ENCODE results near the gene NLRP4. TPM values are rescaled to one million over a fixed set of nuclear protein-coding genes. Genes with fewer than 3 reads are reported as not detected.

The NLRP4 gene, protein sequence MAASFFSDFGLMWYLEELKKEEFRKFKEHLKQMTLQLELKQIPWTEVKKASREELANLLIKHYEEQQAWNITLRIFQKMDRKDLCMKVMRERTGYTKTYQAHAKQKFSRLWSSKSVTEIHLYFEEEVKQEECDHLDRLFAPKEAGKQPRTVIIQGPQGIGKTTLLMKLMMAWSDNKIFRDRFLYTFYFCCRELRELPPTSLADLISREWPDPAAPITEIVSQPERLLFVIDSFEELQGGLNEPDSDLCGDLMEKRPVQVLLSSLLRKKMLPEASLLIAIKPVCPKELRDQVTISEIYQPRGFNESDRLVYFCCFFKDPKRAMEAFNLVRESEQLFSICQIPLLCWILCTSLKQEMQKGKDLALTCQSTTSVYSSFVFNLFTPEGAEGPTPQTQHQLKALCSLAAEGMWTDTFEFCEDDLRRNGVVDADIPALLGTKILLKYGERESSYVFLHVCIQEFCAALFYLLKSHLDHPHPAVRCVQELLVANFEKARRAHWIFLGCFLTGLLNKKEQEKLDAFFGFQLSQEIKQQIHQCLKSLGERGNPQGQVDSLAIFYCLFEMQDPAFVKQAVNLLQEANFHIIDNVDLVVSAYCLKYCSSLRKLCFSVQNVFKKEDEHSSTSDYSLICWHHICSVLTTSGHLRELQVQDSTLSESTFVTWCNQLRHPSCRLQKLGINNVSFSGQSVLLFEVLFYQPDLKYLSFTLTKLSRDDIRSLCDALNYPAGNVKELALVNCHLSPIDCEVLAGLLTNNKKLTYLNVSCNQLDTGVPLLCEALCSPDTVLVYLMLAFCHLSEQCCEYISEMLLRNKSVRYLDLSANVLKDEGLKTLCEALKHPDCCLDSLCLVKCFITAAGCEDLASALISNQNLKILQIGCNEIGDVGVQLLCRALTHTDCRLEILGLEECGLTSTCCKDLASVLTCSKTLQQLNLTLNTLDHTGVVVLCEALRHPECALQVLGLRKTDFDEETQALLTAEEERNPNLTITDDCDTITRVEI
- not detected in 2 replicates for total RNA-seq (2021; fragmentation: NEBNext Ultra II Directional; extraction: Animal tissue kit (Norgen Biotek cat#: 25700))
- not detected in 2 replicates for polyA plus RNA-seq (2011; rRNA removed)
- polyA plus RNA-seq (2011; cell fraction: cytosol; rRNA removed) = not detected
- polyA plus RNA-seq (2011; cell fraction: nucleus; rRNA removed) = not detected
- not detected in 4 replicates for polyA plus RNA-seq (2012, experiment 1 of 2)
- polyA plus RNA-seq (2012, experiment 2 of 2) = not detected
- not detected for polyA plus RNA-seq (2013, experiment 1 of 2)
- polyA plus RNA-seq (2013, experiment 2 of 2) = not detected
- not detected in 2 replicates for polyA minus RNA-seq (2011; rRNA and poly(A)+ RNA removed)
- not detected for polyA minus RNA-seq (2011; cell fraction: cytosol; rRNA and poly(A)+ RNA removed)
- polyA minus RNA-seq (2011; cell fraction: nucleus; rRNA and poly(A)+ RNA removed) = not detected
- long read RNA-seq, experiment 1 = 0 reads
- long read RNA-seq, experiment 2 = 0 reads

DNA sequence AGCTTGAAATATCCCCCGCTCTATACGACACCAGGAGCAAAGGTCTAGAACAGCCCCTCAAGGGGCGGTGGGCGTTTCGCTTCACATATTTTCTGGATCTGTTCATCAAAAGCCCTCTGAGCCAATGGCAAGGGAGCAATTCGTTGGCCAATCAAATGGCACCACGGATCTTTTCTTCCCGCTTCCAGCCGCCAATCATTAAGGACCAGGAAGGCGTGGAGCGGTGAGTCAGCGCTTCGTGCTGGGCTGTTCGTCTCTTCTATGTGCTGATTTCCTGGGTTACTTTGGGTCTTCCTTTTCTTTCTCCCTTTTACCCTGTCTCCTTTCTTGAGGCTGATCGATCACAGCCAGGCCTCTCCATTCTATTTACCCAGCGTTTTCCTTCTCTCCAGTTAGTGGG is at the start of gene NLRP4:
Gene NLRP4, plus strand, starts transcription at position 201 of the 400 bp plus-strand sequence. CDS start 15,541 bp downstream, outside the sequence.
- no peak within 1 kb of the TSS for H2BK5ac ChIP-seq (ENCODE audit: low read depth, low read length)
- no peaks in the 10 kb centered on the region for H3K4me1 ChIP-seq (replicated peaks in 1 of 4; ENCODE audit: control insufficient read depth in 3 of 4, insufficient read depth in 4 of 4, low read length in 3 of 4)
- no peak within 1 kb of the TSS for H2BK15ac ChIP-seq (ENCODE audit: low read length)
- no peak within 1 kb of the TSS for H3K4me2 ChIP-seq (ENCODE audit: insufficient read depth in 1 of 2, low read depth in 2 of 2, low read length in 2 of 2)
- POLR2A ChIA-PET (ENCODE audit: partially characterized antibody) = no interaction called here
- no peak for FAIRE-seq
- no peak within 1 kb of the TSS for H3K27ac ChIP-seq (ENCODE audit: low read depth, low read length)
- H4K5ac ChIP-seq (ENCODE audit: insufficient read length, low read depth, low read length) = no peak within 1 kb of the TSS
- no peak within 1 kb of the TSS for H2BK120ac ChIP-seq (replicated peaks; ENCODE audit: low read depth, low read length)
- CTCF ChIA-PET (ENCODE audit: partially characterized antibody) = no interaction called here
- no peak within 1 kb of the TSS for H4K8ac ChIP-seq (ENCODE audit: extremely low read depth, insufficient read depth, low read length)
- no peaks in the 10 kb centered on the region for H3K23me2 ChIP-seq (ENCODE audit: low read depth, low read length)
- no peak within 1 kb of the TSS for H2BK12ac ChIP-seq (ENCODE audit: low read depth, low read length)
- H3K27me3 ChIP-seq (replicated peaks in 1 of 4; ENCODE audit: control insufficient read depth in 3 of 4, extremely low read depth in 1 of 4, insufficient read depth in 3 of 4, low read length in 3 of 4) = no peaks in the 10 kb centered on the region
- H3K9me3 ChIP-seq (ENCODE audit: insufficient read depth in 2 of 2, low read depth in 1 of 2, low read length in 1 of 2) = peaks cover 50 to 72% of the 10 kb centered on the region in 2 experiments
- no peak within 1 kb of the TSS for H3K56ac ChIP-seq (replicated peaks; ENCODE audit: insufficient read length, low read depth, low read length)
- no peak within 1 kb of the TSS for H4K91ac ChIP-seq (replicated peaks; ENCODE audit: insufficient read length, low read length)
- TF ChIP-seq SIRT6 (IDR thresholded peaks at IDR 0.05; ENCODE audit: low read length) = no peak
- TF ChIP-seq SAP30 (IDR thresholded peaks at IDR 0.05; ENCODE audit: insufficient read depth, insufficient replicate concordance, low read length) = no peak
- TF ChIP-seq RXRA (IDR thresholded peaks at IDR 0.05; ENCODE audit: insufficient read depth, low read depth, low read length) = no peak
- TF ChIP-seq EGR1 (IDR thresholded peaks at IDR 0.05; ENCODE audit: borderline replicate concordance, low read depth, low read length) = no peak
- TF ChIP-seq MAFK (IDR thresholded peaks at IDR 0.05; ENCODE audit: low read depth, low read length) = no peak
- no peak for TF ChIP-seq KDM5A (IDR thresholded peaks at IDR 0.05; ENCODE audit: low read length)
- no peak within 1 kb of the TSS for H2AFZ ChIP-seq (ENCODE audit: low read length)
- no peak within 1 kb of the TSS for H3K4me3 ChIP-seq (ENCODE audit: extremely low read depth in 1 of 4, insufficient read depth in 2 of 4, low read depth in 3 of 4, low read length in 4 of 4)
- H3K9ac ChIP-seq (replicated peaks in 1 of 4; ENCODE audit: extremely low read depth in 1 of 4, low read depth in 3 of 4, low read length in 3 of 4) = no peak within 1 kb of the TSS
- H3K4ac ChIP-seq (replicated peaks; ENCODE audit: insufficient read length, low read depth, low read length) = no peak within 1 kb of the TSS
- no peaks in the 10 kb centered on the region for H3K79me1 ChIP-seq (ENCODE audit: low read depth, low read length)
- no peak within 1 kb of the TSS for H3K14ac ChIP-seq (ENCODE audit: insufficient read length)
- 83% methylated on average over 15 of the region's 16 CpGs; no CpG with 5 or more reads in 1 of the 2 experiments for WGBS, 2 experiments (ENCODE audit: extremely low coverage in 1 of 2, insufficient coverage in 1 of 2, insufficient read length in 1 of 2, insufficient replicate concordance in 2 of 2, low coverage in 1 of 2, low lambda C conversion rate in 2 of 2, missing lambda C conversion rate in 1 of 2)
- DNase-seq (ENCODE audit: low read depth in 1 of 2, low spot score in 2 of 2) = no peak
- H3K18ac ChIP-seq (ENCODE audit: extremely low read depth, low read length) = no peak within 1 kb of the TSS
- H3K23ac ChIP-seq (ENCODE audit: insufficient read length) = no peak within 1 kb of the TSS
- H4K20me1 ChIP-seq (replicated peaks in 1 of 2; ENCODE audit: control insufficient read depth in 1 of 2, insufficient read depth in 2 of 2, low read length in 2 of 2) = no peaks in the 10 kb centered on the region
- no peak within 1 kb of the TSS for H2AK5ac ChIP-seq (ENCODE audit: low read depth, low read length)
- no peaks in the 10 kb centered on the region for H3K79me2 ChIP-seq (ENCODE audit: control insufficient read depth in 1 of 2, insufficient read depth in 2 of 2, low read length in 2 of 2)
- H2BK20ac ChIP-seq (ENCODE audit: low read length) = no peak within 1 kb of the TSS
- H3K36me3 ChIP-seq (ENCODE audit: control insufficient read depth in 2 of 4, insufficient read depth in 4 of 4, low read length in 3 of 4) = no peaks in the 10 kb centered on the region

All from H1 (cell line).